Activated naive CD4-positive, alpha-beta T cell treated with anti-CD3 and anti-CD28 coated beads, Interleukin-2, amount 10 ng/mL, durations not matched to agents 7 days and 5 days (primary cell): ENCODE results near the gene RAB40A.
A peak's percentile ranks its signal among the peaks of the same experiment; 100 is the strongest.

Source experiments
- CTCF ChIA-PET: fragments of 350-600 bp; sonication (Branson Sonifier 250); formaldehyde crosslinking; loops from one replicate; lab custom pipeline; 2021; ENCODE audit warnings: antibody characterized with exemption; lab: Charles Lee
- DNase-seq: peaks from one replicate; pipeline ENCODE4 v3.0.0-alpha.2; 2020
- H3K27ac Mint-ChIP-seq: one replicate; pipeline ENCODE4 v1.8.0; 2021; ENCODE audit warnings: mild to moderate bottlenecking, moderate library complexity, mixed read lengths
- H3K27me3 Mint-ChIP-seq: one replicate; pipeline ENCODE4 v1.8.0; 2021; ENCODE audit warnings: mild to moderate bottlenecking, mixed read lengths
- H3K36me3 Mint-ChIP-seq: one replicate; pipeline ENCODE4 v1.8.0; 2021; ENCODE audit warnings: mixed read lengths
- H3K4me1 Mint-ChIP-seq: one replicate; pipeline ENCODE4 v1.8.0; 2021; ENCODE audit warnings: mixed read lengths
- H3K4me3 Mint-ChIP-seq: one replicate; pipeline ENCODE4 v1.8.0; 2021; ENCODE audit warnings: mild to moderate bottlenecking, moderate library complexity, mixed read lengths
- H3K9me3 Mint-ChIP-seq: one replicate; pipeline ENCODE4 v1.8.0; 2021; ENCODE audit warnings: mixed read lengths

The RAB40A gene

GRCh38 chrX:103519389-103519788 lies at the start of gene RAB40A:
Gene RAB40A, minus strand, starts transcription at chrX:103519489. Its CDS starts 18,733 bp downstream, at chrX:103500756.
- no peak within 1 kb of the TSS for H3K4me3 Mint-ChIP-seq
- DNase-seq = no peak
- no peaks in the 10 kb centered on the region for H3K27me3 Mint-ChIP-seq
- CTCF ChIA-PET = no interaction called here
- no peaks in the 10 kb centered on the region for H3K4me1 Mint-ChIP-seq
- no peak within 1 kb of the TSS for H3K27ac Mint-ChIP-seq
- H3K9me3 Mint-ChIP-seq = no peaks in the 10 kb centered on the region
- no peaks in the 10 kb centered on the region for H3K36me3 Mint-ChIP-seq

DNA sequence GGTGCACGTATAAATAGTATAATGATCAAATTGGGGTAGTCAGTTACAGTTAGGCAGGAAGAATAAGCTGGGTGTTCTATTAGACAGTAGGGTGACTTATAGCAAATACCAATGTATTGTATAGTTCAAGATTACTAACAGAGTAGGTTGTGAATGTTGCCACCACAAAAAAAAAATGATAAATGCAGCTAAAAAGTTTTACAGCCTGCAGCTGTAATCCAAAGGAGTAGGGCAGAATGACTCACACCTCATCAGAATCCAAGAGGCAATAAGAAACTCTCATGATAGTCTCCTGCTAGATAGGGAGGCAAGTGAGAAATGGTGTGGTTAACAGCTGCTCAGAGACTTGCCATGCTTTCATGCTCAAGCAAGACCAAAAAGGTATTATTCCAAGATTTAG lies 46.5 kb upstream of the RAB40A start:
- CTCF ChIA-PET = no interaction called here
- Mint-ChIP-seq H3K4me1 (no peaks in the 10 kb centered on the region), H3K27ac (no peak overlapping the region), H3K4me3 (no peak overlapping the region), H3K27me3 (no peaks in the 10 kb centered on the region), H3K36me3 (no peaks in the 10 kb centered on the region), H3K9me3 (no peaks in the 10 kb centered on the region)
- DNase-seq = no peak

DNA sequence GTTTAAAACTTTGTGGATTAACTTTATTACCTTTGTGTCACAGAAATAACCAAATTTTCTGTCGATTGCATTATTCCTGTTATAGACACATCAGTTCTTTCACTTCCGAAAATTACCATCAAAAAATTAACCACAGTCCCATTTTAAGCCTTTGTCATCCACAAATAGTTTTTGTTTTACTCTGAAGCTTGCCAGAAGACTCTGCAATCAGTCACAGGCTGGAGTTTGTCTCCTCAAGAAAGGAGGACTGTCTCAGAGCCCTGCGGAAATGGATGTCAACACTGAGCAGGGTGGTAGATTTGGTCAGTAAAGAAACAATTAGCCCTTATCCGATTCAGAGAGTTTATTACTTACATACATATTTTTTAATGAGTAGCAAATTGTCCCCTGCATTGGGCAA lies 45.9 kb upstream of the RAB40A start:
- CTCF ChIA-PET = no interaction called here
- no peaks in the 10 kb centered on the region for H3K36me3 Mint-ChIP-seq
- H3K27me3 Mint-ChIP-seq = no peaks in the 10 kb centered on the region
- no peak for DNase-seq
- H3K9me3 Mint-ChIP-seq = no peaks in the 10 kb centered on the region
- H3K27ac Mint-ChIP-seq = no peak overlapping the region
- H3K4me3 Mint-ChIP-seq = no peak overlapping the region
- H3K4me1 Mint-ChIP-seq = no peaks in the 10 kb centered on the region

GRCh38 chrX:103562801-103563200 lies 43.5 kb upstream of the RAB40A start:
- no peaks in the 10 kb centered on the region for H3K36me3 Mint-ChIP-seq
- H3K4me3 Mint-ChIP-seq = no peak overlapping the region
- H3K9me3 Mint-ChIP-seq = no peaks in the 10 kb centered on the region
- H3K27me3 Mint-ChIP-seq = no peaks in the 10 kb centered on the region
- no peak for DNase-seq
- H3K4me1 Mint-ChIP-seq = no peaks in the 10 kb centered on the region
- H3K27ac Mint-ChIP-seq = no peak overlapping the region
- CTCF ChIA-PET = no interaction called here

- DNase-seq = no peak
- Mint-ChIP-seq H3K4me1 (no peaks in the 10 kb centered on the region), H3K27me3 (no peaks in the 10 kb centered on the region), H3K4me3 (no peak overlapping the region), H3K9me3 (no peaks in the 10 kb centered on the region), H3K27ac (no peak overlapping the region), H3K36me3 (no peaks in the 10 kb centered on the region)
- CTCF ChIA-PET = no interaction called here
Observed at GRCh38 chrX:103560256-103560655, 41.0 kb upstream of the RAB40A start.

- H3K9me3 Mint-ChIP-seq = no peaks in the 10 kb centered on the region
- CTCF ChIA-PET = no interaction called here
- peak; percentile 20 for DNase-seq
- no peak overlapping the region for H3K27ac Mint-ChIP-seq
- peaks cover 7% of the 10 kb centered on the region for H3K4me1 Mint-ChIP-seq
- no peaks in the 10 kb centered on the region for H3K36me3 Mint-ChIP-seq
- peaks cover 4% of the 10 kb centered on the region for H3K27me3 Mint-ChIP-seq
- H3K4me3 Mint-ChIP-seq = no peak overlapping the region
Observed at GRCh38 chrX:103556963-103557612, 37.8 kb upstream of the RAB40A start.

DNA sequence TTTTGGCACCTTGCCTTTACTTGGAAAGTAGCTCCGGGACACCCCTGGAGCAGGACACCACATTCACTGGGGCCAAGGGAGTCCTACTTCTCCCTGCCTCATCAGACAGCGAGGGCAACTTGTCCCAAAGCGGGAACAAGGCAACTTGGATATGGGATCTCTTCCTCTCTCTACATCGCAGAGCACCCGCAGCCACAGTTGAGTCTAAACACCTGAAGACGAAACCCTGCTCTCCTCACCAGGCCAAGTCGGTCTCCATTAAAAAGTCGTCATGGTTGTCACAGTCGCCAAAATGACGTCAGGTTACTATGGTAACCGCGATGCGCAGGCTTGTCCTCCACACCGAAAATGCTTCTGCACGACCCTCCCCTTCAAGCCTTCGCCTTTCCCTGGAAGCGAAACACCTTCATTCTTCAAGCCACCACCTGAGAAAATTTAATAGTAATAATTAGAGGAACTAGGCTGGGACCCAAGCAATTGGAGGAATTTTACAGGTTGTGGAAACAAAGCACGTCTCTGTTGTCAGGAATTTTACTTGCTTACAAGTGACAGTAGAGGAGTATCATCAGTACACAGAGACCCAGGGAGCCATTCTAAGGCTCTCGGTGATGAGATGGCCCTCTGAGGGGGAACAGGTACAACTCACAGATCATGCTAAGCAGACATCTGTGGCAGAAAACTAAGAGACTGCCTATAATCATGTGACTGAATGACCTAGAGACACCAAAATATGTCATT lies 35.6 kb upstream of the RAB40A start:
- CTCF ChIA-PET = interaction anchor here (0.7 kb wide), 1 partner anchor 134 kb away, joined by 3 read pairs; no protein-coding TSS in a partner anchor
- Mint-ChIP-seq H3K9me3 (no peaks in the 10 kb centered on the region), H3K4me1 (peaks cover 7% of the 10 kb centered on the region), H3K27ac (peak overlapping the region; percentile 86), H3K27me3 (peaks cover 4% of the 10 kb centered on the region), H3K4me3 (peak overlapping the region; percentile 86), H3K36me3 (no peaks in the 10 kb centered on the region)
- peak; percentile 77 for DNase-seq

GRCh38 chrX:103552236-103552635 lies 32.9 kb upstream of the RAB40A start:
- CTCF ChIA-PET = no interaction called here
- no peak for DNase-seq
- no peaks in the 10 kb centered on the region for H3K36me3 Mint-ChIP-seq

DNA sequence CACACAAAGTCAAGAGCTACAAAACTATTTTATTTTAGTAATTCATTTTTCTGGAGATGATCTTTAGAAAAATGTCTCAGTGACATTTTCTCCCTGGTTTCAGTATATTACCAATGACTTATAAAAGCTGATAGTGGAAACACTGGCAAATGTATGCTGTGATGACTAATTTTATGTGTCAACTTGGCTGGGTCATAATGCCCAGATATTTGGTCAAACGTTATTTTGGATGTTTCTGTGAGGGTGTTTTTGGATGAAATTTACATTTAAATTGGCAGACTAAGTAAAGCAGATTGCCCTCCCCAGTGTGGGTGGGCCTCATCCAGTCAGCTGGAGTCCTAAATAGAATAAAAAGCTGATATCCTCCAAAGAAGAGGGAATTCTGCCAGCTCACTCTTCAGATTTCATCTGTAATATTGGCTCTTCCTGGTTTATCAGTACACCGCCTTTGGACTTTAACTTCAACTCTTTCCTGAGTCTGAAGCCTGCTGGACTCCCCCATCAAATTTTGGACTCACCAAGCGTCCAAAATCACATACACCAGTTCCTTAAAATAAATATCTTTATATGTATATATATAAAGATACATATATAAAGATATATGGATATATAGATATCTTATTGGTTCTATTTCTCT lies 31.2 kb upstream of the RAB40A start:
- Mint-ChIP-seq H3K27me3 (peaks cover 4% of the 10 kb centered on the region), H3K36me3 (no peaks in the 10 kb centered on the region), H3K27ac (no peak overlapping the region), H3K4me1 (peaks cover 7% of the 10 kb centered on the region), H3K4me3 (no peak overlapping the region), H3K9me3 (no peaks in the 10 kb centered on the region)
- DNase-seq = no peak
- CTCF ChIA-PET = no interaction called here

More at GRCh38 chrX:103552236-103552635, 32.9 kb upstream of the RAB40A start:
- H3K9me3 Mint-ChIP-seq = no peaks in the 10 kb centered on the region
- no peak overlapping the region for H3K27ac Mint-ChIP-seq
- no peak overlapping the region for H3K4me3 Mint-ChIP-seq
- H3K27me3 Mint-ChIP-seq = peaks cover 4% of the 10 kb centered on the region
- peaks cover 7% of the 10 kb centered on the region for H3K4me1 Mint-ChIP-seq

GRCh38 chrX:103549916-103550315 lies 30.6 kb upstream of the RAB40A start:
- Mint-ChIP-seq H3K27ac (no peak overlapping the region), H3K4me3 (no peak overlapping the region), H3K27me3 (peaks cover 3% of the 10 kb centered on the region), H3K4me1 (peaks cover 5% of the 10 kb centered on the region), H3K36me3 (no peaks in the 10 kb centered on the region), H3K9me3 (no peaks in the 10 kb centered on the region)
- DNase-seq = no peak
- CTCF ChIA-PET = no interaction called here

DNA sequence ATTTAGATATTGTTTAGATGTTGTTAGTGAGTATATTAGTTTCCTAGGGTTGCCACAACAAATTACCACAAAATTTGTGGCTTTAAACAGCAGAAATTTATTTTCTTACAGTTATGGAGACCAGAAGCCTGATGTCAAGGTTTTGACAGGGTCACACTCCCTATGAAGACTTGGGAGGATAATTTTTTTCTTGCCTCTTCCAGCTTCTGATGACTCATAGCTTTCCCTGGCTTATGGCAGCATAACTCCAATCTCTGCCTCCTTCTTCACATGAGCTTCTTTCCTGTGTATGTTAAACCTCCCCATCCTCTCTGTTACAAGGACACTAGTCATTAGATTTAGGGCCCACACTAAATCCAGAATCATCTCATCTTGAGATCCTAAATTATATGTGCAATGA lies 20.9 kb upstream of the RAB40A start:
- Mint-ChIP-seq H3K4me1 (no peaks in the 10 kb centered on the region), H3K4me3 (no peak overlapping the region), H3K36me3 (no peaks in the 10 kb centered on the region), H3K27me3 (no peaks in the 10 kb centered on the region), H3K9me3 (no peaks in the 10 kb centered on the region), H3K27ac (no peak overlapping the region)
- CTCF ChIA-PET = no interaction called here
- no peak for DNase-seq

- Mint-ChIP-seq H3K4me1 (no peaks in the 10 kb centered on the region), H3K27ac (no peak overlapping the region), H3K4me3 (no peak overlapping the region), H3K36me3 (no peaks in the 10 kb centered on the region), H3K9me3 (no peaks in the 10 kb centered on the region), H3K27me3 (no peaks in the 10 kb centered on the region)
- CTCF ChIA-PET = no interaction called here
- no peak for DNase-seq
Observed at GRCh38 chrX:103539695-103540094, 20.4 kb upstream of the RAB40A start.

- CTCF ChIA-PET = no interaction called here
- Mint-ChIP-seq H3K36me3 (no peaks in the 10 kb centered on the region), H3K27ac (no peak overlapping the region)
Observed at GRCh38 chrX:103538728-103539127, 19.4 kb upstream of the RAB40A start.

DNA sequence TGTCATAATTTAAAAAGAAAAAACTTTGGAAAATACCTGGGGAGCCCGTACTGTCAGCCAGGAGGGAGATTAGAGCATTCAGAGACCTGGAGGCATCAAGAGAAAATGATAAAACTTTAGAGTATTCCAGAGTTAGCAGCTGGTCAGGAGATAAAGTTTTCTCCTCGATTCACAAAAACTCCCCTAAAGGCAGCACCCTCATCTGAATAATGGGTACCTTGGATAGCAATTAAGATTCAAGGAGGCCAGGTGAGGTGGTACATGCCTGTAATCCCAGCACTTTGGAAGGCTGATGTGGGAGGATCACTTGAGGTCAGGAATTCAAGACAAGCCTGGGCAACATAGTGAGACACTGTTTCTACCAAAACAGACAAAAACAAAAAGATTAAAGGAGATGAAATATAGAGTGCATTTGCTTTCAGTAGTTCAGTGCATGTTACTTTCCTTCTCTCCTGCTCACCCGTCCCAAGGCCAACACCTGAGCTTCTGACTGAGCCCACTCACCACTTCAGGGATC lies 18.6 kb upstream of the RAB40A start:
- Mint-ChIP-seq H3K4me1 (peaks cover 4% of the 10 kb centered on the region), H3K27me3 (peaks cover 6% of the 10 kb centered on the region), H3K9me3 (no peaks in the 10 kb centered on the region), H3K4me3 (no peak overlapping the region), H3K27ac (no peak overlapping the region), H3K36me3 (no peaks in the 10 kb centered on the region)
- CTCF ChIA-PET = no interaction called here
- no peak for DNase-seq

More at GRCh38 chrX:103538728-103539127, 19.4 kb upstream of the RAB40A start:
- no peaks in the 10 kb centered on the region for H3K9me3 Mint-ChIP-seq
- no peak overlapping the region for H3K4me3 Mint-ChIP-seq
- DNase-seq = no peak
- H3K27me3 Mint-ChIP-seq = peaks cover 1% of the 10 kb centered on the region
- peaks cover 1% of the 10 kb centered on the region for H3K4me1 Mint-ChIP-seq
